Endometrium (tissue), 2 donors: ENCODE data around the gene CDKN2AIP.
"Not testable (repeated sequence)": the region's sequence is repeated elsewhere in the genome, so short reads cannot be mapped to it uniquely, and the experiment has no call there.

Experiments used
- FAIRE-seq: peaks from 2 replicates; lab custom pipeline; 2012; peaks lifted over from hg19 to GRCh38; lab: Jason Lieb, UNC
- donor health status: control.
- donor health status: control.

Gene CDKN2AIP

DNA sequence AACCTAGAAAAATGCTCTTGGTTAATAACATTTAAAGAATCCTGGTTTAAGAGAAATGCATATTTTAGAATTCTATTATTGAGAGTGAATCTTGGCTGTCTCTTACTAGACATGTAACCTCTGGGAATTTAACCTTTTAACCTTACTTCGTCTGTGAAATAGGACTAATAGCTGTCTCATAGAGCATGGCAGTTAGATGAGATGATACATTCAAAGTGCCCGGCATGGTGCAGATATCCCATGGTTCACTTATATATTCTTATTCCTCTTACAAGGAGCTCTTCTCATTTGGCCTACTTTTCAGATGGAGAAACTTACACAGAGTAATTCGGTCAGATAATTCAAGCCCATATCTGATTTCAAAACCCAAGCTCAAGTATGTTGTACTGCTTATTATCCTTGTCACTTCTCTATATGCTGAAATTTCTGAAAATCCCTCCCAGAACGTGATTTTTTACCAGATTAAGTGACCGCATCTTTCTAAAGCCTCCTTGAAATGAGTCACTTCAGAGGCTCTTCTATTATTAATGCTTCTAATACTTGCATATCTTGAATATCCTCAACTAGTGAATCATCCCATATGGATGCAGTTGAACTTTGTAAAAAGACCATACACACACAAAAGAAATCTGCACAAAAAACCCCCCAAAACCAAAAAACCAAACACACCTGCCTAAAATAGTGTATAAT is 4.9 kb downstream of the CDKN2AIP start:
- no peak for FAIRE-seq

GRCh38 chr4:183450108-183450507 is 5.7 kb downstream of the CDKN2AIP start:
- no peak for FAIRE-seq

DNA sequence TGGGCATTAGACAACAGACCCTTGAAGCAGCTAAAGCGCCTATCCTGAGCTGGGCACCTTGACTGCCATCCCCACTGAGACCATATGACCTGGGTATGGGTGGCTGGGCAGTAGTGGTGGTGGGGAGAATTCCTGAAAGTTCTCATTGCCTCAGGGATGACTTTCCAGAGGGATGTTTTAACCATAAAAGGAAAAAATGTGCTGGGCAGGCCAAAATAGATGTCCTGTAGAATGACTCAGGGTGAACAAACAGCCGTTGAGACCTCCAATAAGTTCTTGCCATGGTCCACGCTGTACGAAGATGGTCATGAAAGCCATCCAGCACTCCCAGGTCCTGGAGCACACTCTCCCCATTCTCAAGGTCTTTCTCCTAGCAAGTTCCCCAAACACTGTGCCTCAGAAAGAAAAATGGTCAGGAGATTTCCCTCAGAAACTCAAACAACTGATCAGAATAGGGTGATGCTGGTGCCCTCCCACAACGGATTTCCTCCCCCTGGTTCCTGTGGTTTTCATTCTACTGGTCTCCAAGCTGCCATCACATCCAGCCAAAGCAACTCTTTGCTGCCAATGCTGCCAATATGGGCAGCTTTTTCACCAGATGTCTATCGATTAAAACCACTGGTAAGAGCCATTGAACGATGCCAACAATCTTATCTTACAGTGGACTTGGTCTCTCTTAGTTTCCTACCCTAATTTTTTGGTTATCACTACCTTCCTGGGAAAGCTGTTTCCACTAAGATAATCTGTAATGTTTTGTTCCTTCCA is 11.2 kb downstream of the CDKN2AIP start:
- no peak for FAIRE-seq

DNA sequence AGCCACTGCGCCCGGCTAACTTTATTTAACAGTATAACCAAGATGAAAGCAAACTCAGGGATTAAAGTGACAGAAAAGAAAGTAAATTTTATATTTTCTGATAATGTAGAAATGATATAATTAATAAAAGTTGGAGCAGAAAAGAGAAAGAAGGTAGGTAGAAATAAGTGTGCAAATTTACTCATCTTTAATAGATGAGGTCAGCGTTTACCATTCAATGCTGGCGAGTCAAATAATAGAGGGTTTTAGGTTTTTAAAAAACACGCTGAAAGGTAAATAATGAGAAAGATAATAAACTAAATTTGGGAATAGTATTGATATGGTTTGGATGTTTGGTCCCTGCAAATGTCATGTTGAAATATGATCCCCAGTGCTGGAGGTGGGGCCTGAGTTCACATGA is 13.6 kb downstream of the CDKN2AIP start:
- FAIRE-seq = no peak

- not testable (repeated sequence) for FAIRE-seq
Observed at GRCh38 chr4:183463903-183464619, 19.6 kb downstream of the CDKN2AIP start.

- not testable (repeated sequence) for FAIRE-seq
Observed at GRCh38 chr4:183465879-183466278, 21.4 kb downstream of the CDKN2AIP start.

DNA sequence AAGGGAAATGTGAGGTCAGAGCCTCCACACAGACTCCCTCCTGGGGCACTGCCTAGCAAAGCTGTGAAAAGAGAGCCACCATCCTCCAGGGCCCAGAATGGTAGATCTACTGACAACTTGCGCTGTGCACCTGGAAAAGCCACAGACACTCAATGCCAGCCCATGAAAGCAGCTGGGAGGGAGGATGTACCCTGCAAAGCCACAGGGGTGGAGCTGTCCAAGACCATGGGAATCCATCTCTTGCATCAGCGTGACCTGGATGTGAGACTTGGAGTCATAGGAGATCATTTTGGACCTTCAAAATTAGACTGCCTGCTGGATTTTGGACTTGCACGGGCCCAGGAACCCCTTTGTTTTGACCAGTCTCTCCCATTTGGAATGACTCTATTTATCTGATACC is 22.8 kb downstream of the CDKN2AIP start:
- FAIRE-seq = no peak

- no peak for FAIRE-seq
Observed at GRCh38 chr4:183468210-183469095, 24.0 kb downstream of the CDKN2AIP start.

DNA sequence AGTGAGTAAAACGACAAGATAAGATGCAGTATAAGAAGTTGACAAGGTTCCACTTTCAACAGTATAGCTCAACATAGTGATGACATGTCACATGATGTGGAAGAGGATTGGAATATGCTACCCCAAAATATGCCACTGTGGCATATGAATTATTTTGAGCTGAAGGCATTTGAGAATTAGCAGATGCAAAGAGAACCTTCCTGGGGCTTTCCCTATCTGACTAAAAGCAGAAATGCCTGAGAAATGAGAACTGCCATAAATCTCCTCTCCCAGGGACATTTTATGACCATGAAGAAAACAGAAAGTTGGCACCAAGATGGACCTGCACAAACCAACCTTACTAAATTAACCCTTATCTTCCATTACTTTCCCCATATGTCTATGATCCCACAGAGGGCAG is 24.8 kb downstream of the CDKN2AIP start:
- no peak for FAIRE-seq

- FAIRE-seq = no peak
Observed at GRCh38 chr4:183469936-183470335, 25.5 kb downstream of the CDKN2AIP start.

DNA sequence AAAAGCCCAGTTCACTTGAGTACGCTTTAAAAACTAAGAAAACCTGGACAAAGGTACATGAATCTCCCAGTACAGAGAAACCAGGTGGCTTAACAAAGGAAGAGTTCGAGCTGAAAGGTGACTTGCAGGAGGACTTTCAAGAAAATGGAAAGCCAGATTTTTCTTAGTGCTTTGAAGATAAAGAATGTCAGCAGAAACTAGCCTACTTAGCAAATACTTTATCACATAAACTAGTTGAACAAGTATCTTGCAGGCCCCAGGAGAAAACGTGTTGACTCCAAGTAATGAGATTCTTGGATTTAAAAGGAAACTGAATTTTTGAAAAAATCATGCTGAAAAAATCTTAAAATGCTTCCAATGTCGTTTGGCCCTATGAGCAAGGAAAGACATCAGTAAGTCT is 26.4 kb downstream of the CDKN2AIP start:
- FAIRE-seq = no peak

GRCh38 chr4:183471946-183472708 is 27.7 kb downstream of the CDKN2AIP start:
- FAIRE-seq = no peak

- no peak for FAIRE-seq
Observed at GRCh38 chr4:183478123-183478522, 33.7 kb downstream of the CDKN2AIP start.

- FAIRE-seq = no peak
Observed at GRCh38 chr4:183478926-183479325, 34.5 kb downstream of the CDKN2AIP start.

DNA sequence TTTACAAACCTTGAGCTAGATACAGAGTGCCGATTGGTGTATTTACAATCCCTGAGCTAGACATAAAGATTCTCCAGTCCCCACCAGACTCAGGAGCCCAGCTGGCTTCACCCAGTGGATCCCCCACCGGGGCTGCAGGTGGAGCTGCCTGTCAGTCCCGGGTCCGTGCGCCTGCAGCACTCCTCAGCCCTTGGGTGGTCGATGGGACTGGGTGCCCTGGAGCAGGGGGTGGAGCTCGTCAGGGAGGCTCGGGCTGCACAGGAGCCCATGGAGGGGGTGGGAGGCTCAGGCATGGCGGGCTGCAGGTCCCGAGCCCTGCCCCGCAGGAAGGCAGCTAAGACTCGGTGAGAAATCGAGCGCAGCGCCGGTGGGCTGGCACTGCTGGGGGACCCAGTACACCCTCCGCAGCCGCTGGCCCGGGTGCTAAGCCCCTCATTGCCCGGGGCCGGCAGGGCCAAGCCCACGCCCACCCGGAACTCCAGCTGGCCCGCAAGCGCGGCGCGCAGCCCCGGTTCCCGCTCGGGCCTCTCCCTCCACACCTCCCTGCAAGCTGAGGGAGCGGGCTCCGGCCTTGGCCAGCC is 38.2 kb downstream of the CDKN2AIP start:
- FAIRE-seq = not testable (repeated sequence)

DNA sequence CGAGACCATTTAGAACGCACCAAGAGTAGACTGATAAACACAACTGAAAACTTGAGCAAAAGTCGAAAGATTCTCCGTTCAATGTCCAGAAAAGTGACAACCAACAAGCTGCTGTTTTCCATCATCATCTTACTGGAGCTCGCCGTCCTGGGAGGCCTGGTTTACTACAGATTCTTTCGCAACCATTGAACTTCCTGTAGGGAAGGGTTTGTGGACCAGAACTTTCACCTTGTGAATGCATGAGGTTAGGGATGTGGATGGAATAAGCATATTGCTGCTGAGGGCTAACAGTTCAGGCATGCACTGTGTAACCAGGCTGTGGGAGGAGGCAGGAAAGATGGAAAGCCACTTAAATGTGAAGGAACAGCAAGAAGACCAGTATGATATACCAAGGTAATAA is 39.6 kb downstream of the CDKN2AIP start:
- no peak for FAIRE-seq

GRCh38 chr4:183485411-183486160 is 41.1 kb downstream of the CDKN2AIP start:
- FAIRE-seq = no peak

GRCh38 chr4:183492791-183493222 is 48.4 kb downstream of the CDKN2AIP start:
- FAIRE-seq = no peak

DNA sequence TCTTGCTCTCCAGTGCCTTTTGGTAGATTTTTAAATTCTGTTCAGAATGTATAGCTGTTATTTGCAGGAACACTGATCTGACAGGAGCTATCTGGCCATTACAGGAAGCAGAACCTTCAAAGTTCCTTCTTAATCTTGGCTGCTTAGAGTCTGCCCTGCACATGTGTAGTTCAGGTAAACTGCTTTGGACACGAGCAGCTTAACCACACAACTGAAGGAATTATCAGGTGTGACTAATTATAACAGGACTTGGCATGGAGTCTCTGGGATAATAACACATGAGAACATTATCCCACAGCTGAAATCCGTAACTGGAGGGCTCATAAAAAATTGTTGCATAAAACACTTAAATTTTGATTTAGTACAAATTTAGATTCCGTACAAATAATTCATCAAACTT is 48.8 kb downstream of the CDKN2AIP start:
- no peak for FAIRE-seq

DNA sequence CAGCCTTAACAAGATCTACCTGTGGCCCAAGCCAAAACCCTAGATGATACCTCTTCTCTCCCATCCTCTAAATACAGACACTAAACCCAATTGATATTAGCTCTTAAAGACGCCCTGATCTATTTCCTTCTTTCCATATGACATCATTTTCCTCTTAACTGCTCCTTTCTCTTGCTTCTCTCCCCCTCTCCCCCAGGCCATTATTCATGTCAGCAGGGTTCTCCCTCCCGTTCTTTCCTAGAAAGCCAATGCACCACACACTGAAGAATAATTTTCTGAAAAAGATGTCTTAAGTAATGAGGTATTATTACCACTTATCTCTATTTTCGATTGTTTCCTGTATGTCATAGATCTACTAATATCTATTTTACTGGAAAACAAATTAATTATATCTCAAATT is 50.7 kb downstream of the CDKN2AIP start:
- FAIRE-seq = no peak
